ENCODE data around the gene AKR1B1. TPM values are rescaled to one million over a fixed set of nuclear protein-coding genes. Genes with fewer than 3 reads are reported as not detected.

AKR1B1 gene
- total RNA-seq, 1 experiment from 2014 or later, result 135 TPM

DNA sequence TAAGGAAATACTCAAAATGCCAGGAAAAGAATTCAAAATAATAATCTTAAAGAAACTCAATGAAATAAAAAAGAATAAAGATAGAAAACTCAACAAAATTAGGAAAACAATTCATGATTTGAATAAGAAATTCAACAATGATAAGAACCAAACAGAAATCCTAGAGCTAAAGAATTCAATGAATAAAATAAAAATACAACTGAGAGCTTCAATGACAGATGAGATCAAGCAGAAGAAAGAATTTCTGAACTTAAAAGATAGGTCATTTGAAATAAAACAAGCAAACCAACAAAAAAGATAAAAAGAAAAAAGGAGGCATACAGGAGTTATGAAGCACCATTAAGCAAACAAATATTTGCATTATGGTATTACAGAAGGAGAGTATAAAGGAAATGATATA lies 5.6 kb upstream of the AKR1B1 start:
- Mint-ChIP-seq H3K27me3 (ENCODE audit: low read depth) (peaks cover 14% of the 10 kb centered on the region), H3K4me3 (no peak overlapping the region), H3K36me3 (no peaks in the 10 kb centered on the region; the same call in 1 of the 2 replicates), H3K9me3 (peaks cover 19% of the 10 kb centered on the region), H3K4me1 (peaks cover 5% of the 10 kb centered on the region), H3K27ac (no peak overlapping the region)
- ATAC-seq (no peak), DNase-seq (ENCODE audit: low spot score) (no peak)
- CTCF ChIA-PET, result no interaction called here
- no peak for TF ChIP-seq GABPB1 (CRISPR knock-in tag; IDR thresholded peaks at IDR 0.05)
- TF ChIP-seq, protein P1, sequence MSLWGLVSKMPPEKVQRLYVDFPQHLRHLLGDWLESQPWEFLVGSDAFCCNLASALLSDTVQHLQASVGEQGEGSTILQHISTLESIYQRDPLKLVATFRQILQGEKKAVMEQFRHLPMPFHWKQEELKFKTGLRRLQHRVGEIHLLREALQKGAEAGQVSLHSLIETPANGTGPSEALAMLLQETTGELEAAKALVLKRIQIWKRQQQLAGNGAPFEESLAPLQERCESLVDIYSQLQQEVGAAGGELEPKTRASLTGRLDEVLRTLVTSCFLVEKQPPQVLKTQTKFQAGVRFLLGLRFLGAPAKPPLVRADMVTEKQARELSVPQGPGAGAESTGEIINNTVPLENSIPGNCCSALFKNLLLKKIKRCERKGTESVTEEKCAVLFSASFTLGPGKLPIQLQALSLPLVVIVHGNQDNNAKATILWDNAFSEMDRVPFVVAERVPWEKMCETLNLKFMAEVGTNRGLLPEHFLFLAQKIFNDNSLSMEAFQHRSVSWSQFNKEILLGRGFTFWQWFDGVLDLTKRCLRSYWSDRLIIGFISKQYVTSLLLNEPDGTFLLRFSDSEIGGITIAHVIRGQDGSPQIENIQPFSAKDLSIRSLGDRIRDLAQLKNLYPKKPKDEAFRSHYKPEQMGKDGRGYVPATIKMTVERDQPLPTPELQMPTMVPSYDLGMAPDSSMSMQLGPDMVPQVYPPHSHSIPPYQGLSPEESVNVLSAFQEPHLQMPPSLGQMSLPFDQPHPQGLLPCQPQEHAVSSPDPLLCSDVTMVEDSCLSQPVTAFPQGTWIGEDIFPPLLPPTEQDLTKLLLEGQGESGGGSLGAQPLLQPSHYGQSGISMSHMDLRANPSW (CRISPR knock-in tag; conservative IDR thresholded peaks at IDR 0.05; ENCODE audit: low read depth), result no peak
- TF ChIP-seq HMGA2 (CRISPR knock-in tag; IDR thresholded peaks at IDR 0.05), result no peak
- no peak for TF ChIP-seq MXD4 (CRISPR knock-in tag; IDR thresholded peaks at IDR 0.05; ENCODE audit: borderline replicate concordance)
- TF ChIP-seq, protein P2, sequence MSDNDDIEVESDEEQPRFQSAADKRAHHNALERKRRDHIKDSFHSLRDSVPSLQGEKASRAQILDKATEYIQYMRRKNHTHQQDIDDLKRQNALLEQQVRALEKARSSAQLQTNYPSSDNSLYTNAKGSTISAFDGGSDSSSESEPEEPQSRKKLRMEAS (CRISPR knock-in tag; IDR thresholded peaks at IDR 0.05), result no peak
- TF ChIP-seq SMAD4 (CRISPR knock-in tag; IDR thresholded peaks at IDR 0.05), result no peak
- no peak for TF ChIP-seq ZNF232 (CRISPR knock-in tag; IDR thresholded peaks at IDR 0.05)
- TF ChIP-seq MYBL2 (CRISPR knock-in tag; IDR thresholded peaks at IDR 0.05), result no peak
- no peak for TF ChIP-seq CREM (CRISPR knock-in tag; IDR thresholded peaks at IDR 0.05)
- TF ChIP-seq, protein P3, sequence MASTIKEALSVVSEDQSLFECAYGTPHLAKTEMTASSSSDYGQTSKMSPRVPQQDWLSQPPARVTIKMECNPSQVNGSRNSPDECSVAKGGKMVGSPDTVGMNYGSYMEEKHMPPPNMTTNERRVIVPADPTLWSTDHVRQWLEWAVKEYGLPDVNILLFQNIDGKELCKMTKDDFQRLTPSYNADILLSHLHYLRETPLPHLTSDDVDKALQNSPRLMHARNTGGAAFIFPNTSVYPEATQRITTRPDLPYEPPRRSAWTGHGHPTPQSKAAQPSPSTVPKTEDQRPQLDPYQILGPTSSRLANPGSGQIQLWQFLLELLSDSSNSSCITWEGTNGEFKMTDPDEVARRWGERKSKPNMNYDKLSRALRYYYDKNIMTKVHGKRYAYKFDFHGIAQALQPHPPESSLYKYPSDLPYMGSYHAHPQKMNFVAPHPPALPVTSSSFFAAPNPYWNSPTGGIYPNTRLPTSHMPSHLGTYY (CRISPR knock-in tag; IDR thresholded peaks at IDR 0.05), result no peak
- no peak for TF ChIP-seq CREB1 (CRISPR knock-in tag; IDR thresholded peaks at IDR 0.05)
- TF ChIP-seq, protein P4, sequence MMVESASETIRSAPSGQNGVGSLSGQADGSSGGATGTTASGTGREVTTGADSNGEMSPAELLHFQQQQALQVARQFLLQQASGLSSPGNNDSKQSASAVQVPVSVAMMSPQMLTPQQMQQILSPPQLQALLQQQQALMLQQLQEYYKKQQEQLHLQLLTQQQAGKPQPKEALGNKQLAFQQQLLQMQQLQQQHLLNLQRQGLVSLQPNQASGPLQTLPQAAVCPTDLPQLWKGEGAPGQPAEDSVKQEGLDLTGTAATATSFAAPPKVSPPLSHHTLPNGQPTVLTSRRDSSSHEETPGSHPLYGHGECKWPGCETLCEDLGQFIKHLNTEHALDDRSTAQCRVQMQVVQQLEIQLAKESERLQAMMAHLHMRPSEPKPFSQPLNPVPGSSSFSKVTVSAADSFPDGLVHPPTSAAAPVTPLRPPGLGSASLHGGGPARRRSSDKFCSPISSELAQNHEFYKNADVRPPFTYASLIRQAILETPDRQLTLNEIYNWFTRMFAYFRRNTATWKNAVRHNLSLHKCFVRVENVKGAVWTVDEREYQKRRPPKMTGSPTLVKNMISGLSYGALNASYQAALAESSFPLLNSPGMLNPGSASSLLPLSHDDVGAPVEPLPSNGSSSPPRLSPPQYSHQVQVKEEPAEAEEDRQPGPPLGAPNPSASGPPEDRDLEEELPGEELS (CRISPR knock-in tag; IDR thresholded peaks at IDR 0.05), result no peak
- TF ChIP-seq ETV6 (CRISPR knock-in tag; IDR thresholded peaks at IDR 0.05), result no peak
- TF ChIP-seq, protein P5, sequence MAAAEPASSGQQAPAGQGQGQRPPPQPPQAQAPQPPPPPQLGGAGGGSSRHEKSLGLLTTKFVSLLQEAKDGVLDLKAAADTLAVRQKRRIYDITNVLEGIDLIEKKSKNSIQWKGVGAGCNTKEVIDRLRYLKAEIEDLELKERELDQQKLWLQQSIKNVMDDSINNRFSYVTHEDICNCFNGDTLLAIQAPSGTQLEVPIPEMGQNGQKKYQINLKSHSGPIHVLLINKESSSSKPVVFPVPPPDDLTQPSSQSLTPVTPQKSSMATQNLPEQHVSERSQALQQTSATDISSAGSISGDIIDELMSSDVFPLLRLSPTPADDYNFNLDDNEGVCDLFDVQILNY (CRISPR knock-in tag; IDR thresholded peaks at IDR 0.05), result no peak
- TF ChIP-seq JUN (CRISPR knock-in tag; IDR thresholded peaks at IDR 0.05), result no peak
- TF ChIP-seq ESRRA (CRISPR knock-in tag; IDR thresholded peaks at IDR 0.05; ENCODE audit: borderline replicate concordance), result no peak
- TF ChIP-seq TP53 (CRISPR knock-in tag; IDR thresholded peaks at IDR 0.05), result no peak
- POLR2A ChIA-PET, result no interaction called here

DNA sequence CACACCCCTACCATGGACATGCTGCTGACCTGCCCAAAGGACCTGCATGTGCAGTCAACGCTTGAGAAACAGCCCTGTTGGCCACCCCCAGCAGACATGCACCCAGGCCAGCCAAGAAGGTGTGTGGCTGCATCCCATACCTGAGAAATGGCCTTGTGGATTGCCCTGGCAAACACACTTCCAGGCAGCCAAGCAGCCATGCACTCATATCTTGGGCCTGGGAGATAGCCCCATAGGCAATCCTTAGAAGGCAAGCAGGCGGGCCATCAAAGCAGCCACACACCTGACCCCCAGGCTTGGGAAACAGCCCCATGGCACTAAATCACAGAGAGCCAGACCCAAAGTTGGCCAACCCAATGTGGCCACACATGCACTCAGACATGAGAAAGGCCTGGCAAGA lies 4.9 kb upstream of the AKR1B1 start:
- POLR2A ChIA-PET, result no interaction called here
- CTCF ChIA-PET, result interaction anchor here (1.1 kb wide), 1 partner anchor 50 kb away, joined by 3 read pairs; no protein-coding TSS in a partner anchor
- no peak for ATAC-seq

More for the DNA sequence above, 4.9 kb upstream of the AKR1B1 start:
- H3K4me1 Mint-ChIP-seq, result peaks cover 9% of the 10 kb centered on the region
- no peak overlapping the region for H3K4me3 Mint-ChIP-seq
- H3K36me3 Mint-ChIP-seq, result no peaks in the 10 kb centered on the region; the same call in 1 of the 2 replicates
- peaks cover 19% of the 10 kb centered on the region for H3K27me3 Mint-ChIP-seq (ENCODE audit: low read depth)
- no peak for DNase-seq (ENCODE audit: low spot score)
- peaks cover 19% of the 10 kb centered on the region for H3K9me3 Mint-ChIP-seq
- TF ChIP-seq RORB (CRISPR knock-in tag; IDR thresholded peaks at IDR 0.05), result no peak
- no peak for TF ChIP-seq MYBL2 (CRISPR knock-in tag; IDR thresholded peaks at IDR 0.05)
- TF ChIP-seq ATF1 (CRISPR knock-in tag; IDR thresholded peaks at IDR 0.05), result no peak
- no peak overlapping the region for H3K27ac Mint-ChIP-seq
